AG08395 (cell line): ENCODE measurements around the gene PRAMEF18.
"Not testable (repeated sequence)": the region's sequence is repeated elsewhere in the genome, so short reads cannot be mapped to it uniquely, and the experiment has no call there.

Experiments
- DNase-seq: peaks from one replicate; pipeline ENCODE4 v3.0.0; 2012; ENCODE audit warnings: mixed read lengths, low spot score

Gene PRAMEF18

GRCh38 chr1:13225675-13226204, at the start of gene PRAMEF18:
Gene PRAMEF18, minus strand, starts transcription at chr1:13226154. Its CDS starts 48 bp downstream, at chr1:13226106.
- not testable (repeated sequence) for DNase-seq

GRCh38 chr1:13265124-13265523, 39.2 kb upstream of the PRAMEF18 start:
- not testable (repeated sequence) for DNase-seq

GRCh38 chr1:13253898-13254297, 27.9 kb upstream of the PRAMEF18 start, which contains the start of gene PRAMEF5:
Gene PRAMEF5, plus strand, starts transcription at chr1:13254198. Its CDS starts 5,071 bp downstream, at chr1:13259269.
- DNase-seq: not testable (repeated sequence)

GRCh38 chr1:13247122-13247521, 21.2 kb upstream of the PRAMEF18 start:
- not testable (repeated sequence) for DNase-seq

GRCh38 chr1:13246554-13246871, 20.6 kb upstream of the PRAMEF18 start:
- DNase-seq: not testable (repeated sequence)

- not testable (repeated sequence) for DNase-seq
Measured at GRCh38 chr1:13245841-13246553, 20.0 kb upstream of the PRAMEF18 start.

- DNase-seq: not testable (repeated sequence)
Measured at GRCh38 chr1:13243536-13244263, 17.7 kb upstream of the PRAMEF18 start.

GRCh38 chr1:13239633-13240032, 13.7 kb upstream of the PRAMEF18 start:
- not testable (repeated sequence) for DNase-seq

GRCh38 chr1:13237572-13237971, 11.6 kb upstream of the PRAMEF18 start:
- not testable (repeated sequence) for DNase-seq

- not testable (repeated sequence) for DNase-seq
Measured at GRCh38 chr1:13234057-13234456, 8.1 kb upstream of the PRAMEF18 start.

- DNase-seq: not testable (repeated sequence)
Measured at GRCh38 chr1:13232056-13232455, 6.1 kb upstream of the PRAMEF18 start.

GRCh38 chr1:13231061-13231750, 5.3 kb upstream of the PRAMEF18 start:
- DNase-seq: not testable (repeated sequence)

- not testable (repeated sequence) for DNase-seq
Measured at GRCh38 chr1:13230601-13231000, 4.6 kb upstream of the PRAMEF18 start.

- not testable (repeated sequence) for DNase-seq
Measured at GRCh38 chr1:13230096-13230495, 4.1 kb upstream of the PRAMEF18 start.

- DNase-seq: no peak
Measured at GRCh38 chr1:13228343-13228781, 2.4 kb upstream of the PRAMEF18 start.

GRCh38 chr1:13227271-13228055, 1.5 kb upstream of the PRAMEF18 start:
- not testable (repeated sequence) for DNase-seq

GRCh38 chr1:13224480-13225060, 1.4 kb downstream of the PRAMEF18 start:
- no peak for DNase-seq

- DNase-seq: not testable (repeated sequence)
Measured at GRCh38 chr1:13222788-13223187, 3.2 kb downstream of the PRAMEF18 start.

- DNase-seq: not testable (repeated sequence)
Measured at GRCh38 chr1:13219203-13219602, 6.8 kb downstream of the PRAMEF18 start.

- DNase-seq: not testable (repeated sequence)
Measured at GRCh38 chr1:13216619-13217018, 9.3 kb downstream of the PRAMEF18 start.

- not testable (repeated sequence) for DNase-seq
Measured at GRCh38 chr1:13208712-13209111, 17.2 kb downstream of the PRAMEF18 start.
